DMS 273 (cell line): ENCODE measurements around the gene CCSAP.

Experiments
- DNase-seq: peaks from one replicate; lab custom pipeline; 2025; ENCODE audit not compliant: unreplicated experiment; lab: John Stamatoyannopoulos, UW

Gene CCSAP

GRCh38 chr1:229365569-229365968 lies 22.7 kb upstream of the CCSAP start:
- no peak for DNase-seq

GRCh38 chr1:229364207-229365065 lies 21.6 kb upstream of the CCSAP start:
- DNase-seq = peak; percentile 38

- DNase-seq = no peak
Observed at GRCh38 chr1:229363723-229364122, 20.9 kb upstream of the CCSAP start.

GRCh38 chr1:229360420-229360819 lies 17.6 kb upstream of the CCSAP start:
- DNase-seq = no peak

GRCh38 chr1:229355661-229356060 lies 12.8 kb upstream of the CCSAP start:
- DNase-seq = no peak

- DNase-seq = no peak
Observed at GRCh38 chr1:229354226-229354625, 11.4 kb upstream of the CCSAP start.

- no peak for DNase-seq
Observed at GRCh38 chr1:229352975-229353374, 10.1 kb upstream of the CCSAP start.

- DNase-seq = no peak
Observed at GRCh38 chr1:229349463-229350385, 6.9 kb upstream of the CCSAP start.

GRCh38 chr1:229347528-229347927 lies 4.7 kb upstream of the CCSAP start:
- no peak for DNase-seq

- no peak for DNase-seq
Observed at GRCh38 chr1:229344937-229345684, 2.3 kb upstream of the CCSAP start.

GRCh38 chr1:229344139-229344538 lies 1.3 kb upstream of the CCSAP start:
- DNase-seq = no peak

GRCh38 chr1:229341774-229342655 lies 832 bp downstream of the CCSAP start:
- peak; percentile 90 for DNase-seq

- no peak for DNase-seq
Observed at GRCh38 chr1:229340496-229340895, 2.4 kb downstream of the CCSAP start.

- no peak for DNase-seq
Observed at GRCh38 chr1:229339520-229339919, 3.3 kb downstream of the CCSAP start.

- DNase-seq = no peak
Observed at GRCh38 chr1:229339086-229339485, 3.8 kb downstream of the CCSAP start.

- peak; percentile 42 for DNase-seq
Observed at GRCh38 chr1:229336345-229336744, 6.5 kb downstream of the CCSAP start.

GRCh38 chr1:229334716-229335115 lies 8.1 kb downstream of the CCSAP start:
- DNase-seq = no peak

GRCh38 chr1:229334269-229334668 lies 8.6 kb downstream of the CCSAP start:
- DNase-seq = no peak

GRCh38 chr1:229328598-229329362 lies 14.1 kb downstream of the CCSAP start:
- no peak for DNase-seq
